Measurements from ENCODE around the gene PNMA6A.
"Not testable (repeated sequence)": the region's sequence is repeated elsewhere in the genome, so short reads cannot be mapped to it uniquely, and the experiment has no call there.

PNMA6A gene

GRCh38 chrX:153104959-153105358 is 32.7 kb downstream of the PNMA6A start:
- H3K27me3 ChIP-seq (ENCODE audit: insufficient read depth, low read length); H2AFZ ChIP-seq (ENCODE audit: low read depth, low read length); H3K4me3 ChIP-seq (ENCODE audit: low read length); H3K9me3 ChIP-seq (ENCODE audit: low read length); H3K36me3 ChIP-seq (ENCODE audit: insufficient read depth, low read length); H3K4me1 ChIP-seq (ENCODE audit: insufficient read depth, low read length): not testable (repeated sequence)

- H3K9me3 ChIP-seq (ENCODE audit: low read length); H3K4me3 ChIP-seq (ENCODE audit: low read length); H2AFZ ChIP-seq (ENCODE audit: low read depth, low read length); H3K27me3 ChIP-seq (ENCODE audit: insufficient read depth, low read length); H3K4me1 ChIP-seq (ENCODE audit: insufficient read depth, low read length); H3K36me3 ChIP-seq (ENCODE audit: insufficient read depth, low read length): not testable (repeated sequence)
Measured at GRCh38 chrX:153106092-153106801, 34.0 kb downstream of the PNMA6A start.

- not testable (repeated sequence) for H3K4me1 ChIP-seq (ENCODE audit: insufficient read depth, low read length); H3K9me3 ChIP-seq (ENCODE audit: low read length); H2AFZ ChIP-seq (ENCODE audit: low read depth, low read length); H3K27me3 ChIP-seq (ENCODE audit: insufficient read depth, low read length); H3K36me3 ChIP-seq (ENCODE audit: insufficient read depth, low read length); H3K4me3 ChIP-seq (ENCODE audit: low read length)
Measured at GRCh38 chrX:153110735-153111134, 38.5 kb downstream of the PNMA6A start.

- H3K36me3 ChIP-seq (ENCODE audit: insufficient read depth, low read length); H3K9me3 ChIP-seq (ENCODE audit: low read length); H2AFZ ChIP-seq (ENCODE audit: low read depth, low read length); H3K4me3 ChIP-seq (ENCODE audit: low read length); H3K27me3 ChIP-seq (ENCODE audit: insufficient read depth, low read length); H3K4me1 ChIP-seq (ENCODE audit: insufficient read depth, low read length): not testable (repeated sequence)
Measured at GRCh38 chrX:153113851-153114250, 41.6 kb downstream of the PNMA6A start.

GRCh38 chrX:153117754-153118153 is 45.5 kb downstream of the PNMA6A start:
- H3K4me1 ChIP-seq (ENCODE audit: insufficient read depth, low read length); H3K36me3 ChIP-seq (ENCODE audit: insufficient read depth, low read length); H3K9me3 ChIP-seq (ENCODE audit: low read length); H2AFZ ChIP-seq (ENCODE audit: low read depth, low read length); H3K4me3 ChIP-seq (ENCODE audit: low read length); H3K27me3 ChIP-seq (ENCODE audit: insufficient read depth, low read length): not testable (repeated sequence)

GRCh38 chrX:153120230-153120629 is 48.0 kb downstream of the PNMA6A start:
- H3K4me3 ChIP-seq (ENCODE audit: low read length); H3K4me1 ChIP-seq (ENCODE audit: insufficient read depth, low read length); H3K9me3 ChIP-seq (ENCODE audit: low read length); H3K36me3 ChIP-seq (ENCODE audit: insufficient read depth, low read length); H3K27me3 ChIP-seq (ENCODE audit: insufficient read depth, low read length); H2AFZ ChIP-seq (ENCODE audit: low read depth, low read length): not testable (repeated sequence)

GRCh38 chrX:153123468-153123867 is 51.2 kb downstream of the PNMA6A start:
- not testable (repeated sequence) for H3K4me3 ChIP-seq (ENCODE audit: low read length); H3K27me3 ChIP-seq (ENCODE audit: insufficient read depth, low read length); H3K36me3 ChIP-seq (ENCODE audit: insufficient read depth, low read length)

More at GRCh38 chrX:153123468-153123867, 51.2 kb downstream of the PNMA6A start:
- not testable (repeated sequence) for H2AFZ ChIP-seq (ENCODE audit: low read depth, low read length); H3K9me3 ChIP-seq (ENCODE audit: low read length); H3K4me1 ChIP-seq (ENCODE audit: insufficient read depth, low read length)
